Breast epithelium (tissue), 3 donors: Measurements from ENCODE around the gene MYLIP.

ENCODE experiments used
- POLR2A ChIP-seq: fragments of 450-650 bp; IDR thresholded peaks from one replicate; pipeline ENCODE4 v1.6.1; 2016; ENCODE audit warnings: antibody characterized with exemption, mild to moderate bottlenecking, moderate library complexity
- POLR2AphosphoS5 ChIP-seq, 3 donors: sonication (generic); formaldehyde crosslinking; IDR thresholded peaks; one replicate each; pipeline ENCODE4 v1.6.1; 2017; ENCODE audit warnings: antibody characterized with exemption in 3 of 3
- TF ChIP-seq, protein P1 (sequence below), 3 donors: fragments of 450-650 bp; IDR thresholded peaks; one replicate each; pipeline ENCODE4 v1.5.1; 2016 to 2017; ENCODE audit warnings: antibody characterized with exemption in 3 of 3, mild to moderate bottlenecking in 3 of 3, moderate library complexity in 3 of 3

DNA sequence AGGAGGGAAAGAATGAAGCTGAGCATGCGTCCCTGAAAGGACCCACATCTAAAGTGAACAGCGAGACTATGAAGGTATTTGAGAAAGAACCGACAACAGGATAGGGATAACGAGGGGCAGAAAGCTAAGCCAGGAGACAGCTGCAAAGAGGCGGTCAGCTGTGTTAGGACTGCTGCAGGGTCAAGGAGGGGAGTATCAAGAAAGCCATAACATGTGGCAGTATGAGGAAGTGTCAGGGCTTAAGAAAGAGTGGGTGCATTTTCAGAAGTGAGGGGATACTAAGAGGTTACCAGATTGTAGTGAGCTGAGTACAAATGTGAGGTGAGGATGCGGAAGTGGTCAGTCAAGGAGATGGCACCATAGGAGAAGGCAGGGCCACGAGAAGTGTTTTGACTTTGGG, 21.2 kb downstream of the MYLIP start:
- TF ChIP-seq, protein P1, sequence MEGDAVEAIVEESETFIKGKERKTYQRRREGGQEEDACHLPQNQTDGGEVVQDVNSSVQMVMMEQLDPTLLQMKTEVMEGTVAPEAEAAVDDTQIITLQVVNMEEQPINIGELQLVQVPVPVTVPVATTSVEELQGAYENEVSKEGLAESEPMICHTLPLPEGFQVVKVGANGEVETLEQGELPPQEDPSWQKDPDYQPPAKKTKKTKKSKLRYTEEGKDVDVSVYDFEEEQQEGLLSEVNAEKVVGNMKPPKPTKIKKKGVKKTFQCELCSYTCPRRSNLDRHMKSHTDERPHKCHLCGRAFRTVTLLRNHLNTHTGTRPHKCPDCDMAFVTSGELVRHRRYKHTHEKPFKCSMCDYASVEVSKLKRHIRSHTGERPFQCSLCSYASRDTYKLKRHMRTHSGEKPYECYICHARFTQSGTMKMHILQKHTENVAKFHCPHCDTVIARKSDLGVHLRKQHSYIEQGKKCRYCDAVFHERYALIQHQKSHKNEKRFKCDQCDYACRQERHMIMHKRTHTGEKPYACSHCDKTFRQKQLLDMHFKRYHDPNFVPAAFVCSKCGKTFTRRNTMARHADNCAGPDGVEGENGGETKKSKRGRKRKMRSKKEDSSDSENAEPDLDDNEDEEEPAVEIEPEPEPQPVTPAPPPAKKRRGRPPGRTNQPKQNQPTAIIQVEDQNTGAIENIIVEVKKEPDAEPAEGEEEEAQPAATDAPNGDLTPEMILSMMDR (IDR thresholded peaks at IDR 0.05): no peak
- TF ChIP-seq POLR2A: no peak
- TF ChIP-seq POLR2AphosphoS5 (IDR thresholded peaks at IDR 0.05): no peak
